ENCODE results near the gene OR52A1.

Gene OR52A1

GRCh38 chr11:5131584-5132335, 22.8 kb downstream of the OR52A1 start:
- DNase-seq (ENCODE audit: low spot score) = no peak

DNA sequence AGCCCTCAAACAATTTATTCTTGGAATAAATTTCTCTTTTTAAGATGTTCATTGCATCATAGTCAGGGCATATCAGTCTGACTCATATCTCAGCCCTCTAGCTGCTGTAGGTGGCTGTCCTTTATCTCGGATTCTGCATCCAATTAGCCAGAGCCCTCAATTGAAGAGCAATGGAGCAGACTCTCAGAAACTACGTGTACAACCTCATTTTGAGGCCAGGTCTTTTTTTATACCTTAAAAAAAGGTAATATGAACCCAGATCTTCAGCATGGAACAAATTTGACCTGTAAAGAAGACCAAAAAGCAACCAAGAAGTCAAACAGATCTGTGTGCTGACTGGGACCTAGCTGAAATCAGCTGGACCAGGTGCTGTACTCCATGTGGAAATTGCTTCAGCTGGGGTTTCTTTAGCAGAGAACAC, 25.1 kb downstream of the OR52A1 start:
- no peak for DNase-seq (ENCODE audit: low spot score)

DNA sequence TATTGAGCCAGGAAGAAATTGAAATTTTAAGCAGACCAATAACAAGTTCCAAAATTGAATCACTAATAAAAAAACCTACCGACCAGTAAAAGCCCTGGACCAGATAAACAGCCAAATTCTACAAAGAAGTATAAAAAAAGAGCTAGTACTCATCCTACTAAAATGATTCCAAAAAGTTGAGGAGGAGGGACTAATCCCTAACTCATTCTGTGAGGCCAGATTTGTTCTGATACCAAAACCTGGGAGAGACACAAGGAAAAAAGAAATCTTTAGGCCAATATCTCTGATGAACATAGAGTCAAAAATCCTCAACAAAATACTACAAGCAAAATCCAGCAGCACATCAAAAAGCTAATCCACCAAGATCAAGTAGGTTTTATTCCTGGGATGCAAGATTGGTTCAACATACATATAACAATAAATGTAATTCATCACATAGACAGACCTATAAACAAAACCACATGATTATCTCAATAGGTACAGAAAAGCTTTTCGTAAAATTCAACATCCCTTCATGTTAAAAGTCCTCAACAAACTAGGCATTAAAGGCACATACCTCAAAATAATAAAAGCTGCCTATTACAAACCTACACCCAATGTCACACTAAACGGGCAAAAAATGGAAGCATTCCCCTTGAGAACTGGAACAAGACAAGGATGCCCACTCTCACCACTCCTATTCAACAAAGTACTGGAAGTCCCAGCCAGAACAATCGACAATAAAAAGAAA, 29.5 kb downstream of the OR52A1 start:
- no peak for DNase-seq (ENCODE audit: low spot score)

GRCh38 chr11:5123802-5124521, 30.6 kb downstream of the OR52A1 start:
- DNase-seq (ENCODE audit: low spot score) = peak; percentile 52

- DNase-seq (ENCODE audit: low spot score) = no peak
These were observed 35.7 kb downstream of the OR52A1 start for GRCh38 chr11:5118893-5119292.

- DNase-seq (ENCODE audit: low spot score) = no peak
These were observed 37.0 kb downstream of the OR52A1 start for GRCh38 chr11:5117588-5117987.

GRCh38 chr11:5115339-5115738, 39.2 kb downstream of the OR52A1 start:
- no peak for DNase-seq (ENCODE audit: low spot score)

DNA sequence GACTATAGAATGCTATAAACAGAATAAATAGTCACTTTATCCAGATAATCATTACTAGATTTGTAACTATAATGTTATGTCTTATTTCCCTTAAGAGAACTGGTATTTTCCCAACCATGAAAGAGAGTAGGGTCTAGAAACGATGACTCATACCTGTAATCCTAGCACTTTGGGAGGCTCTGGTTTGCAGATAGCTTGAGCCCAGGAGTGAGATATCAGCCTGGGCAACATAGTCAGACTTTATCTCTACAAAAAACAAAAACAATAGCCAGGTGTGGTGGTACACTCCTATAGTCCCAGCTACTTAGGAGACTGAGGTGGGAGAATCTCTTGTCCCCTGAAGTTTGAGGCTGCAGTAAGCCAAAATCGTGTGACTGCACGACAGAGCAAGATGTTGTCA, 47.3 kb downstream of the OR52A1 start:
- DNase-seq (ENCODE audit: low spot score) = no peak

GRCh38 chr11:5103066-5103465, 51.5 kb downstream of the OR52A1 start:
- no peak for DNase-seq (ENCODE audit: low spot score)

DNA sequence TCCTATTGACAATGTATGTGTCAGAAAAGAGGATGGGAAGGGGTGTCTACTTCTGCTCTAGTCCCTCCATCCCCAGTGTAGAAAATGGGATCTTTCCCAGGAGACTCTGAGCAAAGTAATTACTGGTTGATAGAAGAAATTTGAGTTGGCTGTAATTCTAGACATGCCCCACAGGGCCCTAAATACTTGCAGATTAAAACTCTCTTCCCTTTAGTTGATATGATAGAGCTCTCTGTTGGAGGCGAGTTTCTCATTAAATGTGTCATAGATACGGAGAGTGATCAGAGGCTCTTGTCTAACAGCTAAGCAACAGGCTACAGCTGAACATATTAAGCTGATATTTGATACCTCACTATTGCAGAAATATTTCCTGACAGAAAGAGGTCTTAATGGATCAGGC, 52.3 kb downstream of the OR52A1 start:
- DNase-seq (ENCODE audit: low spot score) = no peak

GRCh38 chr11:5096011-5096410, 58.5 kb downstream of the OR52A1 start:
- no peak for DNase-seq (ENCODE audit: low spot score)
